ENCODE data around the gene FOXP1.

GRCh38 chr3:71565316-71565715 is 18.2 kb downstream of the FOXP1 start:
- TF ChIP-seq ZNF565 (CRISPR knock-in tag; conservative IDR thresholded peaks at IDR 0.05; ENCODE audit: low read depth) (no peak), ZFP30 (CRISPR knock-in tag; IDR thresholded peaks at IDR 0.05) (no peak), ISL1 (CRISPR knock-in tag; IDR thresholded peaks at IDR 0.05) (no peak), TCF4 (CRISPR knock-in tag; IDR thresholded peaks at IDR 0.05; ENCODE audit: borderline replicate concordance) (no peak), PATZ1 (CRISPR knock-in tag; IDR thresholded peaks at IDR 0.05; ENCODE audit: borderline replicate concordance) (no peak), RARB (CRISPR knock-in tag; IDR thresholded peaks at IDR 0.05) (no peak), CSDC2 (CRISPR knock-in tag; IDR thresholded peaks at IDR 0.05) (no peak), PPARA (CRISPR knock-in tag; IDR thresholded peaks at IDR 0.05; ENCODE audit: borderline replicate concordance) (no peak), CSRNP3 (CRISPR knock-in tag; IDR thresholded peaks at IDR 0.05) (no peak), ZC3H10 (CRISPR knock-in tag; IDR thresholded peaks at IDR 0.05) (no peak), GLIS3 (CRISPR knock-in tag; IDR thresholded peaks at IDR 0.05) (no peak), ARNTL (CRISPR knock-in tag; IDR thresholded peaks at IDR 0.05; ENCODE audit: borderline replicate concordance, low read depth) (no peak), TOX (CRISPR knock-in tag; IDR thresholded peaks at IDR 0.05; ENCODE audit: borderline replicate concordance) (no peak)

Data from SK-N-SH treated with all-trans-retinoic acid at 6 μM for 48 hours (cell line).